Heart left ventricle (tissue), 16 donors: ENCODE data around the gene ILDR1. TPM values are rescaled to one million over a fixed set of nuclear protein-coding genes. Genes with fewer than 3 reads are reported as not detected.

Experiments used
- ATAC-seq, 4 donors: fragments of 200-7000 bp; cut with Tn5 transposase; one replicate each; pipeline ENCODE4 v1.9.1; 2020 to 2022; ENCODE audit warnings: moderate library complexity in 4 of 4, mild to moderate bottlenecking in 3 of 4, moderate number of reproducible peaks in 1 of 4
- DNase-seq, 5 donors: peaks; one replicate each; pipeline ENCODE4 v3.0.0-alpha.2; 2020
- H3K27ac ChIP-seq, 12 donors: fragments of 200-600 bp; sonication (generic) in 4 of 12; one replicate each; pipeline versions ENCODE4 v1.5.0 to v1.8.0; 2016 to 2022; ENCODE audit warnings: mild to moderate bottlenecking in 2 of 12
- H3K27me3 ChIP-seq, 9 donors: fragments of 200-600 bp; sonication (generic) in 2 of 9; one replicate each; pipeline versions ENCODE4 v1.5.1 to v1.8.0; 2016 to 2022; ENCODE audit warnings: mild to moderate bottlenecking in 3 of 9
- H3K36me3 ChIP-seq, 9 donors: fragments of 200-600 bp; sonication (generic) in 2 of 9; one replicate each; pipeline versions ENCODE4 v1.5.0 to v1.8.0; 2018 to 2022; ENCODE audit warnings: mild to moderate bottlenecking in 2 of 9
- H3K4me1 ChIP-seq, 12 donors: fragments of 200-600 bp; sonication (generic) in 4 of 12; one replicate each; pipeline versions ENCODE4 v1.5.0 to v1.8.0; 2016 to 2022; ENCODE audit warnings: mild to moderate bottlenecking in 3 of 12
- H3K4me3 ChIP-seq, 12 donors: fragments of 200-600 bp; sonication (generic) in 4 of 12; one replicate each; pipeline versions ENCODE4 v1.5.0 to v1.8.0; 2017 to 2022; ENCODE audit warnings: mild to moderate bottlenecking in 9 of 12, moderate library complexity in 4 of 12
- H3K9me3 ChIP-seq, 12 donors: fragments of 200-600 bp; sonication (generic) in 4 of 12; one replicate each; pipeline versions ENCODE4 v1.5.0 to v1.8.0; 2016 to 2022; ENCODE audit warnings: mild to moderate bottlenecking in 1 of 12
- POLR2A ChIP-seq, 2 donors: fragments of 450-650 bp; IDR thresholded peaks; one replicate each; pipeline ENCODE4 v1.6.1; 2017; ENCODE audit warnings: antibody characterized with exemption in 2 of 2, mild to moderate bottlenecking in 2 of 2, moderate library complexity in 2 of 2
- WGBS, 4 donors: extraction: QIAGEN DNeasy Blood & Tissue Kit in 2 of 4; methylation state at CpG; one replicate each; pipeline versions ENCODE4 v1.1.5 to v1.1.7; 2013 to 2018; 5-methylcytosine and 5-hydroxymethylcytosine counted together
- intact Hi-C, 10 donors: fragments of 100-400 bp; cut with DNase I; formaldehyde crosslinking; loops; one replicate each; pipeline versions ENCODE4 v1.11.1 to v1.14.2; 2022
- polyA plus RNA-seq, 2 donors: library from polyadenylated mRNA; stranded (reverse); fragments of 200-250 nt; gene quantifications; one replicate each; pipeline ENCODE4 v1.2.3, GENCODE V29; 2013
- total RNA-seq, 9 donors: library from RNA; depleted of rRNA in 2 of 9; stranded (reverse); fragments of >200 nt in 2 of 9; fragmentation: NEBNext Ultra II Directional in 3 of 9; extraction: Animal tissue kit (Norgen Biotek cat#: 25700) in 3 of 9; gene quantifications; one replicate each; pipeline versions ENCODE4 v1.1.0 to v1.2.4, GENCODE V29; 2016 to 2023
- TF ChIP-seq, protein P1 (sequence below), 12 donors: fragments of 200-600 bp; sonication (generic) in 4 of 12; IDR thresholded peaks; one replicate each; pipeline versions ENCODE4 v1.5.0 to v1.8.0; 2018 to 2022; ENCODE audit warnings: antibody characterized with exemption in 12 of 12, mild to moderate bottlenecking in 5 of 12
- donor health status: ischemic (EF 13 %, LVEDD 7.1; RV severe dilation, severe dysfunction).
- donor health status: healthy with polysubstance abuse.
- donor health status: DM: no; HTN: yes; CAD: no.
- donor health status: DM: no; HTN: no; CAD: no.
- donor health status: ischemic (EF 25% LVEDD 6.9; RV normal size, moderate dysfunction).
- donor health status: ischemic (EF 25% LVEDD 5.7; RV mildly dilated, moderate dysfunction).
- donor health status: healthy.
- donor health status: DM: yes; HTN: yes; CAD: no.
- donor health status: ischemic (EF 35%, LVEDD 5.7; RV mildly dilated, moderate dysfunction).
- donor health status: nonischemic (EF 11% LVEDD 7.7; RV severe dilation, severe dysfunction).
- donor health status: DM: yes; HTN: yes; CAD: no.
- donor health status: PGD.
- donor health status: ischemic (EF 29% LVEDD 5.4; RV normal size, mild dysfunction).
- donor health status: nonischemic (EF 23%, LVEDD 6.1; RV moderate dilation, normal function).

Gene ILDR1
- total and polyA plus RNA-seq, 11 donors, result 0.18 to 0.24 (median 0.20) TPM; not detected in 8

DNA sequence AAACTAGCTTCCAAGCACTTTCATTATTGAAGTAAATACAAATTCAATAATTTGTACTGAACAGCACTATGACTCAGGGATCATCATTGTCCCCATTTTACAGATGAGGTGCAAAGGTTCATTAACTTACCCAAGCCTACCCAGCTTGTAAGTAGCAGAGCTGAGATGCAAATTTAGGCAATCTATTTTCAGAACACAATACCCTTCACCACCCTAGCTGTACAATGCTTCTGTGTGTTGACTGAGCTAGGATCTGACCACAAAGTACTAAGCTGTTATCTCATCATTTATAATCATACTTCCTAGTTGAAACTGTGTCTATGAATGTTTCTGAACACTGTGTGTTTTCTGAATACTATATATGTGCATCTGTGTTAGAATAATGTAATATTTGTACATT is 3.2 kb upstream of the ILDR1 start:
- Histone ChIP-seq H3K27me3 (peaks cover 0 to 25% (median 13%) of the 10 kb centered on the region in 9 donors), H3K27ac (no peak overlapping the region), H3K4me1 (peaks cover 0 to 14% (median 0%) of the 10 kb centered on the region in 12 donors), H3K9me3 (no peaks in the 10 kb centered on the region), H3K4me3 (no peak overlapping the region), H3K36me3 (no peaks in the 10 kb centered on the region)
- DNase-seq (no peak), ATAC-seq (no peak)
- intact Hi-C loops, result no loop called here
- no peak for TF ChIP-seq POLR2A (IDR thresholded peaks at IDR 0.05)
- TF ChIP-seq, protein P1, sequence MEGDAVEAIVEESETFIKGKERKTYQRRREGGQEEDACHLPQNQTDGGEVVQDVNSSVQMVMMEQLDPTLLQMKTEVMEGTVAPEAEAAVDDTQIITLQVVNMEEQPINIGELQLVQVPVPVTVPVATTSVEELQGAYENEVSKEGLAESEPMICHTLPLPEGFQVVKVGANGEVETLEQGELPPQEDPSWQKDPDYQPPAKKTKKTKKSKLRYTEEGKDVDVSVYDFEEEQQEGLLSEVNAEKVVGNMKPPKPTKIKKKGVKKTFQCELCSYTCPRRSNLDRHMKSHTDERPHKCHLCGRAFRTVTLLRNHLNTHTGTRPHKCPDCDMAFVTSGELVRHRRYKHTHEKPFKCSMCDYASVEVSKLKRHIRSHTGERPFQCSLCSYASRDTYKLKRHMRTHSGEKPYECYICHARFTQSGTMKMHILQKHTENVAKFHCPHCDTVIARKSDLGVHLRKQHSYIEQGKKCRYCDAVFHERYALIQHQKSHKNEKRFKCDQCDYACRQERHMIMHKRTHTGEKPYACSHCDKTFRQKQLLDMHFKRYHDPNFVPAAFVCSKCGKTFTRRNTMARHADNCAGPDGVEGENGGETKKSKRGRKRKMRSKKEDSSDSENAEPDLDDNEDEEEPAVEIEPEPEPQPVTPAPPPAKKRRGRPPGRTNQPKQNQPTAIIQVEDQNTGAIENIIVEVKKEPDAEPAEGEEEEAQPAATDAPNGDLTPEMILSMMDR (IDR thresholded peaks at IDR 0.05), result no peak

DNA sequence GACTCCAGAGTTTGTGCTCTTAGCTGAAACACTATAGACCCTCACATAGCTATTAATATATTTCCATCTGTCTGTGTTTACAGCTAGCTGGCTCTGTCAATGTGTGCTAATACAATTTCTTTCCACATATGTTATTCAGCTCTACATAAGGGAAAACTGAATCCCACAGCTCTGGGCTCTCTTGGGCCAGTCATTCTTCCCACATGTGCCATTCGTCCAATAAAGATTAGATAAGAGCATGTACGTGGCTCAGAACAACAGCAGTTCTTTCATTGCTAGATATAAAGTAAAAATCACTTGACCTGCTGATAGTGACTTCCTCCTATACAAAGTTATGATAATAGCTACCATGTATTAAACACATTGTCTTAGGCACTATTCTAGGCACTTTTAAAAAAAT is 2.8 kb upstream of the ILDR1 start:
- ATAC-seq, result no peak
- Histone ChIP-seq H3K9me3 (no peaks in the 10 kb centered on the region), H3K4me3 (no peak overlapping the region), H3K27me3 (peaks cover 0 to 25% (median 14%) of the 10 kb centered on the region in 9 donors), H3K36me3 (no peaks in the 10 kb centered on the region), H3K4me1 (peaks cover 0 to 11% (median 0%) of the 10 kb centered on the region in 12 donors), H3K27ac (no peak overlapping the region)
- TF ChIP-seq, protein P1 (IDR thresholded peaks at IDR 0.05), result no peak
- TF ChIP-seq POLR2A (IDR thresholded peaks at IDR 0.05), result no peak
- intact Hi-C loops, result no loop called here
- DNase-seq, result no peak
- WGBS, 4 donors, result 0 to 13% (median 8%) methylated on average over 2 of the region's 2 CpGs

GRCh38 chr3:122023335-122023910 is 1.4 kb upstream of the ILDR1 start:
- no peaks in the 10 kb centered on the region for H3K9me3 ChIP-seq
- peaks cover 0 to 25% (median 14%) of the 10 kb centered on the region in 9 donors for H3K27me3 ChIP-seq
- ATAC-seq (no peak), DNase-seq (no peak)
- 52 to 65% (median 59%) methylated on average over 8 of the region's 8 CpGs for WGBS, 4 donors
- H3K4me1 ChIP-seq, result peaks cover 0 to 11% (median 0%) of the 10 kb centered on the region in 12 donors
- no peak for TF ChIP-seq POLR2A (IDR thresholded peaks at IDR 0.05)
- TF ChIP-seq, protein P1 (IDR thresholded peaks at IDR 0.05), result no peak
- no peak overlapping the region for H3K4me3 ChIP-seq
- intact Hi-C loops, result no loop called here
- no peak overlapping the region for H3K27ac ChIP-seq
- no peaks in the 10 kb centered on the region for H3K36me3 ChIP-seq

- intact Hi-C loops, result no loop called here
- Histone ChIP-seq H3K4me1 (peaks cover 0 to 11% (median 0%) of the 10 kb centered on the region in 12 donors), H3K27me3 (peaks cover 0 to 32% (median 14%) of the 10 kb centered on the region in 9 donors), H3K4me3 (no peak overlapping the region), H3K9me3 (no peaks in the 10 kb centered on the region), H3K36me3 (no peaks in the 10 kb centered on the region), H3K27ac (no peak overlapping the region)
- 49 to 83% (median 72%) methylated on average over 1 of the region's 1 CpG for WGBS, 4 donors
- ATAC-seq (no peak), DNase-seq (no peak)
- TF ChIP-seq, protein P1 (IDR thresholded peaks at IDR 0.05), result no peak
- no peak for TF ChIP-seq POLR2A (IDR thresholded peaks at IDR 0.05)
Measured at GRCh38 chr3:122021037-122021436, 1.0 kb downstream of the ILDR1 start.
